ENCODE results near the gene ATP11C.

DNA sequence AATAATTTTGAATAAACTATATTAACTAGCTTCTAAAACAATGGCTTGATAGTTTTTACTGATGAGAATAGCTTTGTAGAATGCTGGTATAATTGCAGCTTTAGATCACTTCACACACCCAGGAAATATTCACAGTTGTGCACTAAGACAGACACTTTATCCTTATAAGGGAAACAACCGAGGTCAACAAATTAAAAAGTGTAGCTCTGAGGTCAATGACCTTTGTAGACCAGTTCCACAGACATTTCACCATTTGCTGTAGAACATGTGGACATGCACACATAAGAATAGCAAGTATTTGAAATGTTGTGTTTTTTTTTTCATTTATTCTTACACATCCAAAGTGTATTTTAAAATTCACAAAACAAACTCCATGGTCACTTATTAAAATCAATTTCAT lies 148.9 kb downstream of the ATP11C start:
- TF ChIP-seq, protein P1, sequence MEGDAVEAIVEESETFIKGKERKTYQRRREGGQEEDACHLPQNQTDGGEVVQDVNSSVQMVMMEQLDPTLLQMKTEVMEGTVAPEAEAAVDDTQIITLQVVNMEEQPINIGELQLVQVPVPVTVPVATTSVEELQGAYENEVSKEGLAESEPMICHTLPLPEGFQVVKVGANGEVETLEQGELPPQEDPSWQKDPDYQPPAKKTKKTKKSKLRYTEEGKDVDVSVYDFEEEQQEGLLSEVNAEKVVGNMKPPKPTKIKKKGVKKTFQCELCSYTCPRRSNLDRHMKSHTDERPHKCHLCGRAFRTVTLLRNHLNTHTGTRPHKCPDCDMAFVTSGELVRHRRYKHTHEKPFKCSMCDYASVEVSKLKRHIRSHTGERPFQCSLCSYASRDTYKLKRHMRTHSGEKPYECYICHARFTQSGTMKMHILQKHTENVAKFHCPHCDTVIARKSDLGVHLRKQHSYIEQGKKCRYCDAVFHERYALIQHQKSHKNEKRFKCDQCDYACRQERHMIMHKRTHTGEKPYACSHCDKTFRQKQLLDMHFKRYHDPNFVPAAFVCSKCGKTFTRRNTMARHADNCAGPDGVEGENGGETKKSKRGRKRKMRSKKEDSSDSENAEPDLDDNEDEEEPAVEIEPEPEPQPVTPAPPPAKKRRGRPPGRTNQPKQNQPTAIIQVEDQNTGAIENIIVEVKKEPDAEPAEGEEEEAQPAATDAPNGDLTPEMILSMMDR (IDR thresholded peaks at IDR 0.05) = no peak
- no peak for TF ChIP-seq POLR2A (IDR thresholded peaks at IDR 0.05)
- no peak for TF ChIP-seq POLR2AphosphoS5 (IDR thresholded peaks at IDR 0.05)
- TF ChIP-seq EP300 (IDR thresholded peaks at IDR 0.05) = no peak

All from sigmoid colon (tissue), 4 donors.